CMK (cell line): ENCODE data around the gene OLR1.
A peak's percentile ranks its signal among the peaks of the same experiment; 100 is the strongest.
"Not testable (repeated sequence)": the region's sequence is repeated elsewhere in the genome, so short reads cannot be mapped to it uniquely, and the experiment has no call there.

ENCODE experiments used
- DNase-seq: peaks from one replicate; pipeline ENCODE4 v3.0.0-alpha.2; 2010; ENCODE audit warnings: low read depth

The OLR1 gene

GRCh38 chr12:10171973-10172728, at the start of gene OLR1:
Gene OLR1, minus strand, starts transcription at chr12:10172132. Its CDS starts 55 bp downstream, at chr12:10172077.
- DNase-seq = no peak

- DNase-seq = no peak
Measured at GRCh38 chr12:10220398-10221077, 48.6 kb upstream of the OLR1 start.

- no peak for DNase-seq
Measured at GRCh38 chr12:10218021-10218420, 46.1 kb upstream of the OLR1 start.

GRCh38 chr12:10215946-10216345, 44.0 kb upstream of the OLR1 start:
- DNase-seq = not testable (repeated sequence)

GRCh38 chr12:10215436-10215835, 43.5 kb upstream of the OLR1 start:
- no peak for DNase-seq

- DNase-seq = no peak
Measured at GRCh38 chr12:10214895-10215267, 42.9 kb upstream of the OLR1 start.

- no peak for DNase-seq
Measured at GRCh38 chr12:10214136-10214894, 42.4 kb upstream of the OLR1 start.

GRCh38 chr12:10213168-10214135, 41.5 kb upstream of the OLR1 start:
- DNase-seq = peak; percentile 49

GRCh38 chr12:10212739-10213131, 40.8 kb upstream of the OLR1 start, which contains the start of gene GABARAPL1:
Gene GABARAPL1, plus strand, starts transcription at chr12:10212877. Its CDS starts 253 bp downstream, at chr12:10213130.
- no peak for DNase-seq

GRCh38 chr12:10211940-10212738, 40.2 kb upstream of the OLR1 start:
- DNase-seq = no peak

GRCh38 chr12:10211101-10211939, 39.4 kb upstream of the OLR1 start:
- DNase-seq = no peak

GRCh38 chr12:10210225-10210624, 38.3 kb upstream of the OLR1 start:
- DNase-seq = no peak

GRCh38 chr12:10207136-10207535, 35.2 kb upstream of the OLR1 start:
- DNase-seq = no peak

- DNase-seq = no peak
Measured at GRCh38 chr12:10205220-10205807, 33.4 kb upstream of the OLR1 start.

- not testable (repeated sequence) for DNase-seq
Measured at GRCh38 chr12:10204495-10204894, 32.6 kb upstream of the OLR1 start.

GRCh38 chr12:10197879-10198278, 25.9 kb upstream of the OLR1 start:
- no peak for DNase-seq

GRCh38 chr12:10196210-10196609, 24.3 kb upstream of the OLR1 start:
- no peak for DNase-seq

GRCh38 chr12:10194160-10194670, 22.3 kb upstream of the OLR1 start:
- DNase-seq = no peak

GRCh38 chr12:10191865-10192264, 19.9 kb upstream of the OLR1 start:
- DNase-seq = no peak
